Bronchus fibroblast of lung (primary cell): ENCODE measurements around the gene MPDU1. TPM values are rescaled to one million over a fixed set of nuclear protein-coding genes. Genes with fewer than 3 reads are reported as not detected.

Experiments
- total RNA-seq: library from RNA; depleted of rRNA; stranded (reverse); fragments of >200 nt; gene quantifications from 2 replicates; pipeline ENCODE4 v1.2.3, GENCODE V29; 2015

Gene MPDU1
- total RNA-seq = 243 and 251 TPM in 2 replicates

DNA sequence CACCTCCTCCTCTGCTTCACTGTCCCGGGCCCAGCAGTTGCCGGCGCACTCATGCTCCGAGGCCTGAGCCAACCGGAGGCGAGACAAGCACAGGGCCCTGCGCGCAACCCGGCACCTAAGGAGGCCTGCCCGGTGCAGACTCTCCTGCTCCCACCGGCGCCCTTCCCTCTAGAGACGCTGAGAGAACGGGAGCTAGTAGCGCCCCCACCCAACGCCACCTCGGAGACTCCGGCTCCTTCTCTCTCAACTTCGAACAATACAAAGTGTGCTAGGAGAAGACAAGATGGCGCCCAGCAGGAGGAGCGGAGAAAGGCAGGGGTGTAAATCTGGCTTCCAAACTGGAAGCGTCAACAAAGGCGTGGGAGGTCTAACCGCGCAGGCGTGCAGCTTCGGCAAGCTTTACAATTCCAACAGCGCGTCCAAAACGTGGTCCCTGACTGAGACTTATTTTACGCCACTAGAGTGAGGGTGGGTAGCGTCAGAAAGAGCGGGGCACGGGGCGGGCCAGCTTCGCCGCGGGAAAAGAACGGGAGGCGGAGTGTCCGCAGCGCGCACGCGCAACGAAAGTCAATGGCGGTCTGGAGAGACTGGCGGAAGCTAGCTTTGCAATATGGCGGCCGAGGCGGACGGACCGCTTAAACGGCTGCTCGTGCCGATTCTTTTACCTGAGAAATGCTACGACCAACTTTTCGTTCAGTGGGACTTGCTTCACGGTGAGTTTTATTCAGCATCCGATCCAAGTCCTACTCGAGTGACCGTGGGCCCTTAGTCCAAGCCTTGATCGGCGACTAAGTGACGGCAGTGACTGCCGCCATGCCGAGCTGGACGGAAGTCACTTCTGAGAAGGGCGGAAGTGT is at the start of gene MPDU1:
MPDU1 (plus strand) TSS at position 600 of the 857 bp plus-strand sequence; CDS start at position 611, 11 bp downstream.

DNA sequence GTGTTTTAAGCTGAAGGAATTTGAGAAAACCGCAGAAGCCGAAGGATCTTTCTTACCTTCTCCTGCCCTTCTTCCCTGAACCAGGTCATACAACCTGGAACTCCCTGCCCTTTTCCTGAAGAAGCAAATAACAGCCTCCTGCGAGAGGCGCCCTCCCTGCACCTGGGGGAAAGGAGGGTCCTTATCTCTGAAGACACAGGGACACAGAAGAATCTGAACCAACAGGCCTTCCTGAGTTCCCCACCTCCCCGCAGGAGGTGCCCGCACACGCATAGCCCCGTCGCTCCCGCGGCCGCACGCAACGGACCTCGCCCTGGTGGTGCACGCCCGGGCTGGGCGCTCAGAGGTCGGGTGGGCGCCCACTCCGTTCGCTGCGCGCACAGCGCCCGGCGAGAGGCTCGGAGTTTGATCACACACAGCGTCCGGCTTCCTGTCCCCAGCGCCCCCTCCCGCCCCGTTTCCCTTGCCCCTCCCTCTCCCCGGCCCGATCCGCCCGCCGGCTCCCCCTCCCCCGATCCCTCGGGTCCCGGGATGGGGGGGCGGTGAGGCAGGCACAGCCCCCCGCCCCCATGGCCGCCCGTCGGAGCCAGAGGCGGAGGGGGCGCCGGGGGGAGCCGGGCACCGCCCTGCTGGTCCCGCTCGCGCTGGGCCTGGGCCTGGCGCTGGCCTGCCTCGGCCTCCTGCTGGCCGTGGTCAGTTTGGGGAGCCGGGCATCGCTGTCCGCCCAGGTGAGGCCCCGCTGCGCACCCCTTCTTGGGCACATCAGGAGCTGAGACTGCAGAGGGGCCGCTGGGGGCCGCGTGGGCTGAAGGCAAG is 34.9 kb upstream of the MPDU1 start, which contains the start of gene TNFSF12:
TNFSF12 (plus strand) TSS at position 474 of the 816 bp plus-strand sequence; CDS start at position 570, 96 bp downstream.

GRCh38 chr17:7558544-7559319 is 24.9 kb upstream of the MPDU1 start, which contains the start of gene TNFSF13:
TNFSF13 (plus strand) TSS chr17:7558750; CDS start chr17:7559040, 290 bp downstream.

DNA sequence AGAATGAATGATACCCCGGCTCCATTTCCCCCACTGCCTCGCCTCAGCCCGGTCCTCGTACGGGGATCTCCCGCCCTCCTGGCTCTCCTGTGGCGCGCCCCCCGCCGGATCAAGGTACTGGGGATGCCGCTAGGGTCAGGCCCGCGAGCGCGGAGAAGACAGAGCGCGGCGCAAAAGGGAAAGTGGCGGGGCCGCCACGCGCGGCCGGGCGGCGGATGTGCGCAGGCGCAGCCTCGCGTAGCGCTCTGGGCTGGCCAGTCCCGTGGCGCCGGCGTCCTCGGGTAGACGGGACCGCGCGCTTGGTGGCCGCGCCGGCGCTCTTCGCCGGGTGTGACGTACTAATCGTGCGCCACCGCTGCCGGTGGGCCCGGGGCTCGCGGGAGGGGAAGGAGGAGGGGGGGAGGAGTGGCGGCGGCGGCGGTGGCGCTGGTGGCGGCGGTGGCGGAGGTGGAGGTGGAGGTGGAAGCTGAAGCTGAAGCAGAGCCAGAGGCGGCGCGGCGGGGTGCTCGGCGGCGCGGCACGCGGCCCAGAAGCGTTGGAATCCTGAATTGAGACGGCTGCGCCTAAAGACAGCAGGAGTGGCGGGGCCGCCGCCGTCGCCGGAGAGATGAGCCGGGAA is 22.0 kb upstream of the MPDU1 start, which contains the start of gene SENP3:
SENP3 (plus strand) TSS at position 331 of the 619 bp plus-strand sequence. CDS start 1,158 bp downstream, outside the sequence.

GRCh38 chr17:7579001-7579833 is 4.4 kb upstream of the MPDU1 start, which contains the start of gene CD68:
CD68 (plus strand) TSS chr17:7579638; CDS start chr17:7579678, 40 bp downstream.

DNA sequence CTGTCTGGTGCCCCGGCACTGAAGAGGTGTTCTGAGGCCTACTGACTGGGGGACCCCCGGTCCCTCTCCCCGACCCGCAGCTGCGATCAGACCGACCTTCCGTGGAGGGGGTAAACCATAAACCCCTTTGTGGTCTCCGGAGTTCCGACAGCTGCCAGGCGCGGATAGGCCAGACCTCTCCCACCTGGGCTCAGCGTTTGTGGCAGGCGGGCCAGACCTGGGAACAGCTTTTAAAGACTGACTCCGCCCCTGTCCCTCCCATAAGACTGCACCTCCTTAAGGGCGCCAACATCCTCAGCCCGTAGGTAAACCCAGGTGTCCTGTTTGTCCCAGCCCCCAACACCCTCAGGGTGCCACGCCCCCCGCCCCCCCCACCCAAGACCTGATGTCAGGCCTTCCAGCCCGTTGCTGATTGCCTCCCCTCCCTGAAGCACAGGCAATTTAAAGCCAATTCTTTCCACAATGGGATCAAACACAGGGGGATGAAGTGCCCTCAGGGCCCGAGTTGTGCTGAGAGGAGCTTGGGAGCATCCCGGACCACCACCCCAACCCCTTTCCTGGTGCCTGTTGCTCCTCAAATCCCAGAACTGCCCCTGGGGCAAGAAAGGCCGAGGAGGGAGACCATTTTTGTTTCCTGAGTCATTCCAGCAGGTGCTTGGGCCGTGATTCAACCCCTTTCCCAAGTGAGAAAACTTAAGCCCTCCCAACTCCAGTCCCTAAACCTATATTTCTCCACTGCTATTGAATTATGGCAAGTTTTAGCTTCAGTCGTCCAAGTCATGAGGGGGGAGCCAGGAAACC is 6.4 kb downstream of the MPDU1 start, which contains the start of gene SOX15:
SOX15 (minus strand) TSS at position 204 of the 801 bp plus-strand sequence. CDS start 418 bp downstream, outside the sequence.

GRCh38 chr17:7614425-7615264 is 31.0 kb downstream of the MPDU1 start, which contains the start of gene FXR2:
FXR2 (minus strand) TSS chr17:7614897; CDS start chr17:7614532, 365 bp downstream.

DNA sequence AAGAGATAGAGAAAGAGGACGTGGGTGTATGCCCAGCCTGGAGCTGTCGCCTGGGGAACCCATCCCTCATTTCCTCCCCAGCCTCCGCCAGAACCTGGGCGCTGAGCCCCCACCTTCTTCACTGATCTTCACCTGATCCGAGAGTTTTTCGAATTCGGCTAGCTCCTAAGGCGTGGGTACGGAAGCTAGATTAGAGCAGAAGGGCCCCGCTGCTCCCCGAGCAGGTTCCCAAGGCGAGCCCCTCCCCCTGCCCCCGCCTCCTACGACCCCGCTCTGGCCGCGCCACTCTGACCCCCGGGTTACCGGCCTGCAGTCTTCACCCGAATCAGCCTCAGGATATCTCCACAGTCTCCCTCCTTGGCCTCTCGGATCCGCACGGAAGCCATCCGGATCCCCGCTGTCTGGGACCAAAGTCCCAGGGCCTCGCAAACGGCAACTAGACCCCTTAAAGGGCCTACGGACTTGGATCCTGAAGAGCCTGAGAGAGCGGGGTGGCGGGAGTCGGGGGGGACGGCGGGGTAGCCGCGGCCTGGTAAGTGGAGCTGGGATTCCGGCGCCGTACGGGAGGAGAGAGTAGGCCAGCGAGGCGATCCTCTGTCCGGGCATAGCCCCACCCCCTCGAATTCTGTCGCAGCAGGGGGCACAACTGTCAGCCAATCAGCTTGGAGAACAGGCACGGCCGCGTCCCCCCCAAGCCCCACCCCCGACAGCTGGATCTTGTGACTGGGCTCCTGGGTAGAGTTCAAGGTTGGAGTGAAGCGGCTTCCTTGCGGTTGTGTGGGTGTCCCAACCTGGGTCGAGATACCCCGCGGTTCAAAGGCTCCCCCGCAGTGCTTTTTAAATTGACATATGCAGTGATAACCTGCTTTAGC is 43.8 kb downstream of the MPDU1 start, which contains the start of gene SAT2:
SAT2 (minus strand) TSS at position 572 of the 872 bp plus-strand sequence; CDS start at position 386, 186 bp downstream.

GRCh38 chr17:7629939-7630571 is 46.4 kb downstream of the MPDU1 start, which contains the start of gene SHBG:
SHBG (plus strand) TSS chr17:7630135; CDS start chr17:7630173, 38 bp downstream.

Other genes with a start within 250 kb of the MPDU1 start
- gene ACAP1, start 247.3 kb upstream of the MPDU1 start, total RNA-seq = 0.50 and 1.2 TPM in 2 replicates
- gene KCTD11, start 231.7 kb upstream of the MPDU1 start, total RNA-seq = 7.6 and 7.9 TPM in 2 replicates
- gene TMEM95, start 228.7 kb upstream of the MPDU1 start, total RNA-seq = 0.15 TPM in 1 of 2 replicates, not detected in the other
- gene TNK1, start 202.8 kb upstream of the MPDU1 start, total RNA-seq = under 0.01 TPM in 1 of 2 replicates, not detected in the other
- 43.9 and 45.8 TPM in 2 replicates for gene PLSCR3, start 189.3 kb upstream of the MPDU1 start, total RNA-seq
- 213 and 214 TPM in 2 replicates for gene TMEM256, start 179.8 kb upstream of the MPDU1 start, total RNA-seq
- 9.1 and 10.3 TPM in 2 replicates for gene NLGN2, start 176.0 kb upstream of the MPDU1 start, total RNA-seq
- not detected in 2 replicates for gene SPEM1, start 163.5 kb upstream of the MPDU1 start, total RNA-seq
- not detected in 2 replicates for gene SPEM2, start 158.2 kb upstream of the MPDU1 start, total RNA-seq
- gene SPEM3, start 155.0 kb upstream of the MPDU1 start, total RNA-seq = not detected in 2 replicates
- gene TMEM102, start 148.4 kb upstream of the MPDU1 start, total RNA-seq = 2.2 and 3.5 TPM in 2 replicates
- 0.30 TPM in 1 of 2 replicates, not detected in the other for gene FGF11, start 144.3 kb upstream of the MPDU1 start, total RNA-seq
- gene CHRNB1, start 138.8 kb upstream of the MPDU1 start, total RNA-seq = 2.0 and 3.6 TPM in 2 replicates
- 15.3 and 16.6 TPM in 2 replicates for gene ZBTB4, start 104.2 kb upstream of the MPDU1 start, total RNA-seq
- not detected in 2 replicates for gene SLC35G6, start 102.4 kb upstream of the MPDU1 start, total RNA-seq
- gene POLR2A, start 99.5 kb upstream of the MPDU1 start, total RNA-seq = 21.5 and 22.1 TPM in 2 replicates
- gene TNFSF12, start 34.8 kb upstream of the MPDU1 start, total RNA-seq = 21.4 and 23.6 TPM in 2 replicates
- 1.2 TPM in 2 replicates for gene TNFSF13, start 25.1 kb upstream of the MPDU1 start, total RNA-seq
- 70.2 and 87.8 TPM in 2 replicates for gene SENP3, start 21.9 kb upstream of the MPDU1 start, total RNA-seq
- 27.7 and 27.8 TPM in 2 replicates for gene CD68, start 4.2 kb upstream of the MPDU1 start, total RNA-seq
- gene SOX15, start 6.2 kb downstream of the MPDU1 start, total RNA-seq = 2.4 and 2.7 TPM in 2 replicates
- 30.6 and 36.0 TPM in 2 replicates for gene FXR2, start 31.0 kb downstream of the MPDU1 start, total RNA-seq
- gene SAT2, start 44.0 kb downstream of the MPDU1 start, total RNA-seq = 34.1 and 35.5 TPM in 2 replicates
- gene SHBG, start 46.3 kb downstream of the MPDU1 start, total RNA-seq = 0.15 and 0.84 TPM in 2 replicates
- not detected in 2 replicates for gene ATP1B2, start 67.1 kb downstream of the MPDU1 start, total RNA-seq
- gene TP53, start 103.6 kb downstream of the MPDU1 start, total RNA-seq = 57.2 and 61.9 TPM in 2 replicates
- gene WRAP53, start 104.6 kb downstream of the MPDU1 start, total RNA-seq = 21.7 and 22.7 TPM in 2 replicates
- gene EFNB3, start 121.3 kb downstream of the MPDU1 start, total RNA-seq = 0.67 and 0.89 TPM in 2 replicates
- under 0.01 and 0.17 TPM in 2 replicates for gene DNAH2, start 133.9 kb downstream of the MPDU1 start, total RNA-seq